ENCODE data around the gene WASHC3.

GRCh38 chr12:101995684-101996083 is 66.1 kb downstream of the WASHC3 start:
- TF ChIP-seq EZH2 (IDR thresholded peaks at IDR 0.05; ENCODE audit: low read depth) = no peak
- TF ChIP-seq, protein P1, sequence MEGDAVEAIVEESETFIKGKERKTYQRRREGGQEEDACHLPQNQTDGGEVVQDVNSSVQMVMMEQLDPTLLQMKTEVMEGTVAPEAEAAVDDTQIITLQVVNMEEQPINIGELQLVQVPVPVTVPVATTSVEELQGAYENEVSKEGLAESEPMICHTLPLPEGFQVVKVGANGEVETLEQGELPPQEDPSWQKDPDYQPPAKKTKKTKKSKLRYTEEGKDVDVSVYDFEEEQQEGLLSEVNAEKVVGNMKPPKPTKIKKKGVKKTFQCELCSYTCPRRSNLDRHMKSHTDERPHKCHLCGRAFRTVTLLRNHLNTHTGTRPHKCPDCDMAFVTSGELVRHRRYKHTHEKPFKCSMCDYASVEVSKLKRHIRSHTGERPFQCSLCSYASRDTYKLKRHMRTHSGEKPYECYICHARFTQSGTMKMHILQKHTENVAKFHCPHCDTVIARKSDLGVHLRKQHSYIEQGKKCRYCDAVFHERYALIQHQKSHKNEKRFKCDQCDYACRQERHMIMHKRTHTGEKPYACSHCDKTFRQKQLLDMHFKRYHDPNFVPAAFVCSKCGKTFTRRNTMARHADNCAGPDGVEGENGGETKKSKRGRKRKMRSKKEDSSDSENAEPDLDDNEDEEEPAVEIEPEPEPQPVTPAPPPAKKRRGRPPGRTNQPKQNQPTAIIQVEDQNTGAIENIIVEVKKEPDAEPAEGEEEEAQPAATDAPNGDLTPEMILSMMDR (conservative IDR thresholded peaks at IDR 0.05) = no peak
